ENCODE results near the gene CACNA1H.

CACNA1H gene

GRCh38 chr16:1260101-1260680 is 107.3 kb downstream of the CACNA1H start:
- H3K36me3 ChIP-seq (ENCODE audit: control insufficient read depth in 1 of 2, insufficient read depth in 2 of 2, low read depth in 1 of 2, low read length in 2 of 2): no peaks in the 10 kb centered on the region
- H3K9me3 ChIP-seq (ENCODE audit: control insufficient read depth, low read length): no peaks in the 10 kb centered on the region
- H4K8ac ChIP-seq (ENCODE audit: low read length): no peak overlapping the region
- no peak overlapping the region for H2BK12ac ChIP-seq (ENCODE audit: low read length in 2 of 2)
- no peak overlapping the region for H3K4ac ChIP-seq (ENCODE audit: low read depth in 1 of 2, low read length in 2 of 2)
- no peak overlapping the region for H3K27ac ChIP-seq (ENCODE audit: low read length, poor library complexity, severe bottlenecking)
- no peak for DNase-seq
- no peak overlapping the region for H2BK15ac ChIP-seq (ENCODE audit: low read depth, poor library complexity, severe bottlenecking)
- H3K14ac ChIP-seq (ENCODE audit: low read length in 2 of 2): no peak overlapping the region
- H2AK5ac ChIP-seq (ENCODE audit: low read length, severe bottlenecking): no peak overlapping the region
- H4K91ac ChIP-seq (ENCODE audit: low read length): no peak overlapping the region
- no peak overlapping the region for H3K23ac ChIP-seq (ENCODE audit: low read length in 2 of 2)
- no peak overlapping the region for H2AFZ ChIP-seq (ENCODE audit: low read depth, low read length)
- peaks cover 2% of the 10 kb centered on the region for H3K4me1 ChIP-seq (ENCODE audit: control insufficient read depth, insufficient read depth, low read depth, low read length)
- no peaks in the 10 kb centered on the region for H3K79me1 ChIP-seq (replicated peaks; ENCODE audit: low read length, poor library complexity, severe bottlenecking)
- H3K4me2 ChIP-seq (ENCODE audit: low read length, poor library complexity, severe bottlenecking): no peak overlapping the region
- no peak overlapping the region for H2BK120ac ChIP-seq (ENCODE audit: low read depth, low read length)
- no peak overlapping the region for H3K9ac ChIP-seq (ENCODE audit: low read length)
- H3K18ac ChIP-seq (ENCODE audit: low read depth in 1 of 2, low read length in 2 of 2): no peak overlapping the region
- H2BK5ac ChIP-seq (ENCODE audit: low read depth, low read length, poor library complexity, severe bottlenecking): no peak overlapping the region
- H3K27me3 ChIP-seq (ENCODE audit: control insufficient read depth in 1 of 2, insufficient read depth in 1 of 2, low read length in 2 of 2): peaks cover 27 to 55% of the 10 kb centered on the region in 2 experiments
- no peak overlapping the region for H3K4me3 ChIP-seq (ENCODE audit: insufficient read depth in 1 of 2, low read depth in 1 of 2, low read length in 2 of 2)
- 83% methylated on average over 36 of the region's 36 CpGs for WGBS

- WGBS: 60% methylated on average over 43 of the region's 47 CpGs
- no peak overlapping the region for H3K4me2 ChIP-seq (ENCODE audit: low read length, poor library complexity, severe bottlenecking)
- no peak overlapping the region for H4K8ac ChIP-seq (ENCODE audit: low read length)
- H2BK15ac ChIP-seq (ENCODE audit: low read depth, poor library complexity, severe bottlenecking): no peak overlapping the region
- H3K4ac ChIP-seq (ENCODE audit: low read depth in 1 of 2, low read length in 2 of 2): no peak overlapping the region
- H2BK120ac ChIP-seq (ENCODE audit: low read depth, low read length): no peak overlapping the region
- no peak overlapping the region for H3K14ac ChIP-seq (ENCODE audit: low read length in 2 of 2)
- peaks cover 2% of the 10 kb centered on the region for H3K4me1 ChIP-seq (ENCODE audit: control insufficient read depth, insufficient read depth, low read depth, low read length)
- H2BK12ac ChIP-seq (ENCODE audit: low read length in 2 of 2): no peak overlapping the region
- no peaks in the 10 kb centered on the region for H3K79me1 ChIP-seq (replicated peaks; ENCODE audit: low read length, poor library complexity, severe bottlenecking)
- no peak overlapping the region for H2AFZ ChIP-seq (ENCODE audit: low read depth, low read length)
- H3K27ac ChIP-seq (ENCODE audit: low read length, poor library complexity, severe bottlenecking): no peak overlapping the region
- no peak overlapping the region for H3K9ac ChIP-seq (ENCODE audit: low read length)
- H4K91ac ChIP-seq (ENCODE audit: low read length): no peak overlapping the region
- DNase-seq: no peak
- no peak overlapping the region for H2AK5ac ChIP-seq (ENCODE audit: low read length, severe bottlenecking)
- no peaks in the 10 kb centered on the region for H3K36me3 ChIP-seq (ENCODE audit: control insufficient read depth in 1 of 2, insufficient read depth in 2 of 2, low read depth in 1 of 2, low read length in 2 of 2)
- peaks cover 27 to 60% of the 10 kb centered on the region in 2 experiments for H3K27me3 ChIP-seq (ENCODE audit: control insufficient read depth in 1 of 2, insufficient read depth in 1 of 2, low read length in 2 of 2)
- H3K23ac ChIP-seq (ENCODE audit: low read length in 2 of 2): peak overlapping the region in 1 of 2 experiments; percentile 47
- H3K18ac ChIP-seq (ENCODE audit: low read depth in 1 of 2, low read length in 2 of 2): no peak overlapping the region
- no peak overlapping the region for H3K4me3 ChIP-seq (ENCODE audit: insufficient read depth in 1 of 2, low read depth in 1 of 2, low read length in 2 of 2)
- no peaks in the 10 kb centered on the region for H3K9me3 ChIP-seq (ENCODE audit: control insufficient read depth, low read length)
- H2BK5ac ChIP-seq (ENCODE audit: low read depth, low read length, poor library complexity, severe bottlenecking): no peak overlapping the region
These were observed 108.4 kb downstream of the CACNA1H start for GRCh38 chr16:1261131-1261892.

DNA sequence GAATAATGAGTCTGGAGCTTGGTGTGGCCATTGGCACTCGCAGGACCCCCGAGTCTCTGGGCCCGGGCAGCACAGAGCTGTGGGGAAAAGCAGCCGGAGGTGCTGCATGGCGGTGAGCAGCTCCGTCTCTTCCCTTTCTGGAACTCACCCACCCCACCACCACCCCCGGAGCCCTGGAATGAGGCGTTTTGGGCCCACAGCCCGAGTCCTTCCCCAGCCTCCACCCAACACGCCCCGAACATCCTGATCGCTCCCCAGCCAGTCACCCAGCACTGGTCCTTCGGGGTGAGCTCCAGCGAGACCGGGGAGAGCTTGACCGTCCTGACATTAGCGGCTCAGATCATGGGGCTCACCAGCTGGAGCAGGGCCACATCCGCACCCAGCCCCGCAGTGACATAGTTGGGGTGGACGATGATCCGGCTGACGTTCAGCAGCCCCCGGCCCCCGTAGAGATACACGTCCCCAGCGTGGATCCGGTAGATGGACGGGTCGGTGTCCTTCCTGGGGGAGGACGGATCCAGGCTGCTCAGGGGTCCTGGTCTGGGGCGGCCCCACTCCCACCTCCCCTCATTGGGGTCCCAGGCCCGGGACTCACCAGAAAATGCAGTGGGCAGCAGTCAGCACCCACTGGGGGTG is 109.4 kb downstream of the CACNA1H start:
- no peak overlapping the region for H3K4me3 ChIP-seq (ENCODE audit: insufficient read depth in 1 of 2, low read depth in 1 of 2, low read length in 2 of 2)
- H4K8ac ChIP-seq (ENCODE audit: low read length): no peak overlapping the region
- no peaks in the 10 kb centered on the region for H3K79me1 ChIP-seq (replicated peaks; ENCODE audit: low read length, poor library complexity, severe bottlenecking)
- no peak overlapping the region for H2AFZ ChIP-seq (ENCODE audit: low read depth, low read length)
- H2BK5ac ChIP-seq (ENCODE audit: low read depth, low read length, poor library complexity, severe bottlenecking): no peak overlapping the region
- H3K27me3 ChIP-seq (ENCODE audit: control insufficient read depth in 1 of 2, insufficient read depth in 1 of 2, low read length in 2 of 2): peaks cover 27 to 61% of the 10 kb centered on the region in 2 experiments
- no peak overlapping the region for H2BK12ac ChIP-seq (ENCODE audit: low read length in 2 of 2)
- no peaks in the 10 kb centered on the region for H3K36me3 ChIP-seq (ENCODE audit: control insufficient read depth in 1 of 2, insufficient read depth in 2 of 2, low read depth in 1 of 2, low read length in 2 of 2)
- H3K27ac ChIP-seq (ENCODE audit: low read length, poor library complexity, severe bottlenecking): no peak overlapping the region
- peaks cover 2% of the 10 kb centered on the region for H3K4me1 ChIP-seq (ENCODE audit: control insufficient read depth, insufficient read depth, low read depth, low read length)
- no peak overlapping the region for H3K4ac ChIP-seq (ENCODE audit: low read depth in 1 of 2, low read length in 2 of 2)
- H3K18ac ChIP-seq (ENCODE audit: low read depth in 1 of 2, low read length in 2 of 2): no peak overlapping the region
- WGBS: 89% methylated on average over 32 of the region's 32 CpGs
- H4K91ac ChIP-seq (ENCODE audit: low read length): no peak overlapping the region
- no peak overlapping the region for H3K14ac ChIP-seq (ENCODE audit: low read length in 2 of 2)
- no peaks in the 10 kb centered on the region for H3K9me3 ChIP-seq (ENCODE audit: control insufficient read depth, low read length)
- no peak overlapping the region for H3K4me2 ChIP-seq (ENCODE audit: low read length, poor library complexity, severe bottlenecking)
- H3K9ac ChIP-seq (ENCODE audit: low read length): no peak overlapping the region
- no peak overlapping the region for H2BK120ac ChIP-seq (ENCODE audit: low read depth, low read length)
- DNase-seq: no peak
- no peak overlapping the region for H3K23ac ChIP-seq (ENCODE audit: low read length in 2 of 2)
- H2BK15ac ChIP-seq (ENCODE audit: low read depth, poor library complexity, severe bottlenecking): no peak overlapping the region
- H2AK5ac ChIP-seq (ENCODE audit: low read length, severe bottlenecking): no peak overlapping the region

DNA sequence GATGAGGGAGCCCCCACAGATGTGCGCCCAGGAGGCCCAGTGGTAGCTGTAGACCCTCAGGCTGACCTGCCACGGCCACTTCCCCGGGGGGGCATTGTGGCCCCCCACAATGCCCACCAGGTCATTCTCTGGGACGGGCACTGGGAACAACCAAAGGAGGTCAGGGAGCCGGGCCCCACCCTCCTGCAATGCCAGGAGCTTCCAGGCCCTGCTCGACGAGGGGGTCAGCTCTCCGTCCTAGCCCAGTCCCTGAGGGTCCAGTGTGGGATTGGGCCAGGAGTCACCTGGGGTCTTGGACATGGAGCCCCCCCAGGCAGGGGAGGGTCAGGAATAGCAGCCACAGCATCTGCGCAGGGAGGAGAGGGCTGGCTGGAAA is 109.9 kb downstream of the CACNA1H start:
- H3K4me1 ChIP-seq (ENCODE audit: control insufficient read depth, insufficient read depth, low read depth, low read length): peaks cover 2% of the 10 kb centered on the region
- no peak overlapping the region for H3K23ac ChIP-seq (ENCODE audit: low read length in 2 of 2)
- H3K27me3 ChIP-seq (ENCODE audit: control insufficient read depth in 1 of 2, insufficient read depth in 1 of 2, low read length in 2 of 2): peaks cover 27 to 57% of the 10 kb centered on the region in 2 experiments
- no peaks in the 10 kb centered on the region for H3K9me3 ChIP-seq (ENCODE audit: control insufficient read depth, low read length)
- no peak overlapping the region for H2AK5ac ChIP-seq (ENCODE audit: low read length, severe bottlenecking)
- no peak overlapping the region for H3K14ac ChIP-seq (ENCODE audit: low read length in 2 of 2)
- H2BK5ac ChIP-seq (ENCODE audit: low read depth, low read length, poor library complexity, severe bottlenecking): no peak overlapping the region
- H3K79me1 ChIP-seq (replicated peaks; ENCODE audit: low read length, poor library complexity, severe bottlenecking): no peaks in the 10 kb centered on the region
- no peak overlapping the region for H3K18ac ChIP-seq (ENCODE audit: low read depth in 1 of 2, low read length in 2 of 2)
- no peak overlapping the region for H2BK15ac ChIP-seq (ENCODE audit: low read depth, poor library complexity, severe bottlenecking)
- H3K4me3 ChIP-seq (ENCODE audit: insufficient read depth in 1 of 2, low read depth in 1 of 2, low read length in 2 of 2): no peak overlapping the region
- H3K36me3 ChIP-seq (ENCODE audit: control insufficient read depth in 1 of 2, insufficient read depth in 2 of 2, low read depth in 1 of 2, low read length in 2 of 2): no peaks in the 10 kb centered on the region
- no peak overlapping the region for H3K9ac ChIP-seq (ENCODE audit: low read length)
- no peak overlapping the region for H3K27ac ChIP-seq (ENCODE audit: low read length, poor library complexity, severe bottlenecking)
- no peak overlapping the region for H4K91ac ChIP-seq (ENCODE audit: low read length)
- H3K4me2 ChIP-seq (ENCODE audit: low read length, poor library complexity, severe bottlenecking): no peak overlapping the region
- WGBS: 90% methylated on average over 9 of the region's 9 CpGs
- H3K4ac ChIP-seq (ENCODE audit: low read depth in 1 of 2, low read length in 2 of 2): no peak overlapping the region
- no peak for DNase-seq
- no peak overlapping the region for H2BK120ac ChIP-seq (ENCODE audit: low read depth, low read length)
- H2BK12ac ChIP-seq (ENCODE audit: low read length in 2 of 2): no peak overlapping the region
- no peak overlapping the region for H4K8ac ChIP-seq (ENCODE audit: low read length)
- no peak overlapping the region for H2AFZ ChIP-seq (ENCODE audit: low read depth, low read length)
